WTC11 (cell line): Measurements from ENCODE around the gene SLC15A1.

Experiments
- ATF1 ChIP-seq: sonication (generic); formaldehyde crosslinking; IDR thresholded peaks from 2 replicates; pipeline ENCODE4 v1.8.1; 2023; ENCODE audit warnings: mild to moderate bottlenecking, moderate library complexity, missing genetic modification reagents
- CREM ChIP-seq: sonication (generic); formaldehyde crosslinking; IDR thresholded peaks from 2 replicates; pipeline ENCODE4 v1.8.1; 2022; ENCODE audit warnings: mild to moderate bottlenecking, missing genetic modification reagents, moderate library complexity
- IRF1 ChIP-seq: sonication (generic); formaldehyde crosslinking; IDR thresholded peaks from 2 replicates; pipeline ENCODE4 v1.8.0; 2023; ENCODE audit warnings: missing genetic modification reagents
- JUN ChIP-seq: sonication (generic); formaldehyde crosslinking; IDR thresholded peaks from 2 replicates; pipeline ENCODE4 v1.8.0; 2023; ENCODE audit warnings: mild to moderate bottlenecking, missing genetic modification reagents
- PRRX2 ChIP-seq: fragments of 250-450 bp; sonication (Bioruptor Pico); IDR thresholded peaks from 2 replicates; pipeline ENCODE4 v1.8.0; 2021; ENCODE audit warnings: mild to moderate bottlenecking
- ZNF219 ChIP-seq: sonication (generic); formaldehyde crosslinking; IDR thresholded peaks from 2 replicates; pipeline ENCODE4 v1.8.0; 2023; ENCODE audit warnings: missing genetic modification reagents, mild to moderate bottlenecking, borderline replicate concordance
- ZNF263 ChIP-seq: sonication (generic); formaldehyde crosslinking; IDR thresholded peaks from 2 replicates; pipeline ENCODE4 v1.8.1; 2022; ENCODE audit warnings: low read depth, mild to moderate bottlenecking, moderate library complexity, missing genetic modification reagents
- TF ChIP-seq, protein P1 (sequence below): fragments of 200-600 bp; IDR thresholded peaks from 2 replicates; pipeline ENCODE4 v1.8.0; 2022; ENCODE audit warnings: antibody characterized with exemption

GRCh38 chr13:98710521-98710920 lies 42.0 kb downstream of the SLC15A1 start:
- TF ChIP-seq, protein P1, sequence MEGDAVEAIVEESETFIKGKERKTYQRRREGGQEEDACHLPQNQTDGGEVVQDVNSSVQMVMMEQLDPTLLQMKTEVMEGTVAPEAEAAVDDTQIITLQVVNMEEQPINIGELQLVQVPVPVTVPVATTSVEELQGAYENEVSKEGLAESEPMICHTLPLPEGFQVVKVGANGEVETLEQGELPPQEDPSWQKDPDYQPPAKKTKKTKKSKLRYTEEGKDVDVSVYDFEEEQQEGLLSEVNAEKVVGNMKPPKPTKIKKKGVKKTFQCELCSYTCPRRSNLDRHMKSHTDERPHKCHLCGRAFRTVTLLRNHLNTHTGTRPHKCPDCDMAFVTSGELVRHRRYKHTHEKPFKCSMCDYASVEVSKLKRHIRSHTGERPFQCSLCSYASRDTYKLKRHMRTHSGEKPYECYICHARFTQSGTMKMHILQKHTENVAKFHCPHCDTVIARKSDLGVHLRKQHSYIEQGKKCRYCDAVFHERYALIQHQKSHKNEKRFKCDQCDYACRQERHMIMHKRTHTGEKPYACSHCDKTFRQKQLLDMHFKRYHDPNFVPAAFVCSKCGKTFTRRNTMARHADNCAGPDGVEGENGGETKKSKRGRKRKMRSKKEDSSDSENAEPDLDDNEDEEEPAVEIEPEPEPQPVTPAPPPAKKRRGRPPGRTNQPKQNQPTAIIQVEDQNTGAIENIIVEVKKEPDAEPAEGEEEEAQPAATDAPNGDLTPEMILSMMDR = no peak
- no peak for TF ChIP-seq ATF1 (CRISPR knock-in tag)
- no peak for TF ChIP-seq JUN
- no peak for TF ChIP-seq IRF1 (CRISPR knock-in tag)
- no peak for TF ChIP-seq PRRX2 (CRISPR knock-in tag)
- no peak for TF ChIP-seq ZNF219 (CRISPR knock-in tag)
- no peak for TF ChIP-seq ZNF263 (CRISPR knock-in tag)
- TF ChIP-seq CREM (CRISPR knock-in tag) = no peak
